ENCODE data around the gene MOB2.

The MOB2 gene

GRCh38 chr11:1450949-1451710 is 35.4 kb downstream of the MOB2 start:
- Histone ChIP-seq H3K36me3 (ENCODE audit: control insufficient read depth, insufficient read depth, low read length) (no peaks in the 10 kb centered on the region), H3K4me3 (ENCODE audit: low read depth, low read length) (no peak overlapping the region), H3K9me3 (ENCODE audit: control insufficient read depth, low read length) (no peaks in the 10 kb centered on the region), H3K27ac (no peak overlapping the region), H3K4me2 (ENCODE audit: low read length) (no peak overlapping the region), H2AFZ (no peak overlapping the region), H3K4me1 (no peaks in the 10 kb centered on the region), H3K27me3 (ENCODE audit: control insufficient read depth, insufficient read depth, low read length) (no peaks in the 10 kb centered on the region), H3K9ac (no peak overlapping the region), H3K79me2 (no peaks in the 10 kb centered on the region)
- no peak for TF ChIP-seq CTCF (IDR thresholded peaks at IDR 0.05)

GRCh38 chr11:1450344-1450875 is 36.2 kb downstream of the MOB2 start:
- no peak overlapping the region for H2AFZ ChIP-seq
- TF ChIP-seq CTCF (IDR thresholded peaks at IDR 0.05) = no peak
- H3K4me1 ChIP-seq = no peaks in the 10 kb centered on the region
- H3K9me3 ChIP-seq (ENCODE audit: control insufficient read depth, low read length) = no peaks in the 10 kb centered on the region
- H3K36me3 ChIP-seq (ENCODE audit: control insufficient read depth, insufficient read depth, low read length) = no peaks in the 10 kb centered on the region
- no peak overlapping the region for H3K27ac ChIP-seq
- no peaks in the 10 kb centered on the region for H3K79me2 ChIP-seq
- no peak overlapping the region for H3K9ac ChIP-seq
- H3K4me3 ChIP-seq (ENCODE audit: low read depth, low read length) = no peak overlapping the region
- no peak overlapping the region for H3K4me2 ChIP-seq (ENCODE audit: low read length)
- H3K27me3 ChIP-seq (ENCODE audit: control insufficient read depth, insufficient read depth, low read length) = no peaks in the 10 kb centered on the region

GRCh38 chr11:1449490-1450243 is 36.9 kb downstream of the MOB2 start:
- Histone ChIP-seq H3K27ac (no peak overlapping the region), H3K4me2 (ENCODE audit: low read length) (no peak overlapping the region), H3K36me3 (ENCODE audit: control insufficient read depth, insufficient read depth, low read length) (no peaks in the 10 kb centered on the region), H2AFZ (no peak overlapping the region), H3K4me1 (no peaks in the 10 kb centered on the region), H3K9me3 (ENCODE audit: control insufficient read depth, low read length) (no peaks in the 10 kb centered on the region), H3K79me2 (no peaks in the 10 kb centered on the region), H3K27me3 (ENCODE audit: control insufficient read depth, insufficient read depth, low read length) (no peaks in the 10 kb centered on the region), H3K9ac (no peak overlapping the region), H3K4me3 (ENCODE audit: low read depth, low read length) (no peak overlapping the region)
- no peak for TF ChIP-seq CTCF (IDR thresholded peaks at IDR 0.05)

- Histone ChIP-seq H3K9ac (no peak overlapping the region), H3K27me3 (ENCODE audit: control insufficient read depth, insufficient read depth, low read length) (no peaks in the 10 kb centered on the region), H3K9me3 (ENCODE audit: control insufficient read depth, low read length) (no peaks in the 10 kb centered on the region), H3K4me3 (ENCODE audit: low read depth, low read length) (no peak overlapping the region), H2AFZ (no peak overlapping the region), H3K36me3 (ENCODE audit: control insufficient read depth, insufficient read depth, low read length) (no peaks in the 10 kb centered on the region), H3K79me2 (no peaks in the 10 kb centered on the region), H3K27ac (no peak overlapping the region), H3K4me1 (no peaks in the 10 kb centered on the region), H3K4me2 (ENCODE audit: low read length) (no peak overlapping the region)
- no peak for TF ChIP-seq CTCF (IDR thresholded peaks at IDR 0.05)
Observed at GRCh38 chr11:1448882-1449281, 37.7 kb downstream of the MOB2 start.

Data from parathyroid adenoma (tissue), 2 donors.